Measurements from ENCODE around the gene RPS27A. TPM values are rescaled to one million over a fixed set of nuclear protein-coding genes. Genes with fewer than 3 reads are reported as not detected.
"Not testable (repeated sequence)": the region's sequence is repeated elsewhere in the genome, so short reads cannot be mapped to it uniquely, and the experiment has no call there.

Gene RPS27A
- total RNA-seq, 1 donor from 2014 or later = 951 TPM

GRCh38 chr2:55233658-55233940, 1.1 kb downstream of the RPS27A start:
- H3K4me3 Mint-ChIP-seq = peak overlapping the region; percentile 94
- no peaks in the 10 kb centered on the region for H3K27me3 Mint-ChIP-seq
- H3K36me3 Mint-ChIP-seq = peaks cover 16% of the 10 kb centered on the region
- no peaks in the 10 kb centered on the region for H3K9me3 Mint-ChIP-seq
- H3K27ac Mint-ChIP-seq = peak overlapping the region; percentile 94
- DNase-seq (ENCODE audit: extremely low spot score, unreplicated experiment) = no peak
- H3K4me1 Mint-ChIP-seq (ENCODE audit: unreplicated experiment) = peaks cover 24% of the 10 kb centered on the region
- TF ChIP-seq CTCF (conservative IDR thresholded peaks at IDR 0.05) = no peak

- no peak for TF ChIP-seq CTCF (conservative IDR thresholded peaks at IDR 0.05)
- H3K4me1 Mint-ChIP-seq (ENCODE audit: unreplicated experiment) = peaks cover 8% of the 10 kb centered on the region
- H3K36me3 Mint-ChIP-seq = peaks cover 17% of the 10 kb centered on the region
- no peaks in the 10 kb centered on the region for H3K9me3 Mint-ChIP-seq
- no peak for DNase-seq (ENCODE audit: extremely low spot score, unreplicated experiment)
- H3K27me3 Mint-ChIP-seq = no peaks in the 10 kb centered on the region
- H3K4me3 Mint-ChIP-seq = peak overlapping the region; percentile 47
- no peak overlapping the region for H3K27ac Mint-ChIP-seq
Observed at GRCh38 chr2:55235724-55236538, 3.4 kb downstream of the RPS27A start.

GRCh38 chr2:55236992-55237543, 4.6 kb downstream of the RPS27A start:
- Mint-ChIP-seq H3K36me3 (peaks cover 17% of the 10 kb centered on the region), H3K27ac (no peak overlapping the region)

GRCh38 chr2:55239656-55240222, 7.3 kb downstream of the RPS27A start:
- H3K9me3 Mint-ChIP-seq = no peaks in the 10 kb centered on the region
- H3K36me3 Mint-ChIP-seq = peaks cover 13% of the 10 kb centered on the region
- no peak overlapping the region for H3K4me3 Mint-ChIP-seq
- H3K27me3 Mint-ChIP-seq = no peaks in the 10 kb centered on the region
- TF ChIP-seq CTCF (conservative IDR thresholded peaks at IDR 0.05) = no peak
- H3K27ac Mint-ChIP-seq = no peak overlapping the region
- no peaks in the 10 kb centered on the region for H3K4me1 Mint-ChIP-seq (ENCODE audit: unreplicated experiment)
- no peak for DNase-seq (ENCODE audit: extremely low spot score, unreplicated experiment)

More at GRCh38 chr2:55236992-55237543, 4.6 kb downstream of the RPS27A start:
- Mint-ChIP-seq H3K4me1 (ENCODE audit: unreplicated experiment) (peaks cover 6% of the 10 kb centered on the region), H3K4me3 (no peak overlapping the region), H3K9me3 (no peaks in the 10 kb centered on the region), H3K27me3 (no peaks in the 10 kb centered on the region)
- TF ChIP-seq CTCF (conservative IDR thresholded peaks at IDR 0.05) = no peak
- no peak for DNase-seq (ENCODE audit: extremely low spot score, unreplicated experiment)

GRCh38 chr2:55241582-55241981, 9.1 kb downstream of the RPS27A start:
- not testable (repeated sequence) for DNase-seq (ENCODE audit: extremely low spot score, unreplicated experiment); H3K27me3 Mint-ChIP-seq; H3K27ac Mint-ChIP-seq; H3K9me3 Mint-ChIP-seq; H3K4me1 Mint-ChIP-seq (ENCODE audit: unreplicated experiment); H3K4me3 Mint-ChIP-seq
- H3K36me3 Mint-ChIP-seq = peaks cover 10% of the 10 kb centered on the region

DNA sequence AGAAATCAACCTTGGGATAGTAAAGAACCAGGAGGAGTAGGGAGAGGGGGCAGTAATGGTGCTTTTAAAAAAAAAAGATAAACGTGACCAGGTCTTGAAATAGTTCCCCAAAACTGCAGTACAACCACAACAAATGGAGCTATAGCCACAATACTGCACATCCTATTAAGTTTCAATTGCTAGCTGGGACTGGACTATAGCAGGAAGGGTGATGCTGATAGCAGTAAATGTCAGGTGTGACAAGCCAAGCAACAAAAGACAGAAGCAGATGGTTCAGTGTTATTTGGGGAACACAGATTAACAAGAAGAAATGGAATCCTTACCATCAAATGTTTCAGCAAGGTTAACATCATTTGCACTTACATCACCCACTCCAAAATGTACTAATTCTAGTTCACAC, 10.1 kb downstream of the RPS27A start:
- no peak for TF ChIP-seq CTCF (conservative IDR thresholded peaks at IDR 0.05)
- Mint-ChIP-seq H3K4me3 (no peak overlapping the region), H3K27ac (no peak overlapping the region), H3K9me3 (no peaks in the 10 kb centered on the region), H3K36me3 (peaks cover 10% of the 10 kb centered on the region), H3K27me3 (no peaks in the 10 kb centered on the region), H3K4me1 (ENCODE audit: unreplicated experiment) (no peaks in the 10 kb centered on the region)
- no peak for DNase-seq (ENCODE audit: extremely low spot score, unreplicated experiment)

All from type B pancreatic cell (in vitro differentiated cells).